GM12878 (cell line): ENCODE measurements around the gene LRRC57. TPM values are rescaled to one million over a fixed set of nuclear protein-coding genes. Genes with fewer than 3 reads are reported as not detected.

Source experiments
- BCL3 ChIP-seq: IDR thresholded peaks from 2 replicates; pipeline ENCODE4 v1.6.1; 2011; ENCODE audit warnings: borderline replicate concordance, low read depth, mild to moderate bottlenecking, moderate library complexity, low read length; ENCODE audit not compliant: insufficient read depth, poor library complexity, severe bottlenecking
- BHLHE40 ChIP-seq, 2 experiments: fragments of 450-650 bp in 1 of 2; IDR thresholded peaks; 2 replicates each; pipeline ENCODE4 v1.6.1; 2011 to 2017; ENCODE audit warnings: low read depth in 2 of 2, borderline replicate concordance in 1 of 2, improper control_type of control experiment in 1 of 2, low read length in 1 of 2, mild to moderate bottlenecking in 1 of 2
- IKZF1 ChIP-seq: fragments of 450-650 bp; conservative IDR thresholded peaks from 2 replicates; pipeline ENCODE4 v1.6.1; 2017; ENCODE audit warnings: antibody characterized with exemption, mild to moderate bottlenecking
- MEF2B ChIP-seq: fragments of 450-650 bp; IDR thresholded peaks from 2 replicates; pipeline ENCODE4 v1.6.1; 2018; ENCODE audit warnings: mild to moderate bottlenecking, moderate library complexity; ENCODE audit not compliant: partially characterized antibody, poor library complexity, severe bottlenecking
- POLR2A ChIP-seq: IDR thresholded peaks from 2 replicates; pipeline ENCODE4 v1.6.1; 2011; ENCODE audit warnings: low read depth, mild to moderate bottlenecking, low read length
- POU2F2 ChIP-seq: IDR thresholded peaks from 3 replicates; pipeline ENCODE4 v1.6.1; 2011; ENCODE audit warnings: low read depth, mild to moderate bottlenecking, low read length, borderline replicate concordance
- TCF3 ChIP-seq: IDR thresholded peaks from 2 replicates; pipeline ENCODE4 v1.6.1; 2012; ENCODE audit warnings: low read depth, mild to moderate bottlenecking, low read length, borderline replicate concordance; ENCODE audit not compliant: insufficient read depth
- ZBTB40 ChIP-seq: fragments of 450-650 bp; IDR thresholded peaks from 2 replicates; pipeline ENCODE4 v1.6.1; 2016; ENCODE audit warnings: mild to moderate bottlenecking, moderate library complexity, borderline replicate concordance
- ZNF687 ChIP-seq: fragments of 450-650 bp; IDR thresholded peaks from 2 replicates; pipeline ENCODE4 v1.6.1; 2017; ENCODE audit warnings: mild to moderate bottlenecking, moderate library complexity
- polyA plus RNA-seq, 11 experiments: library from polyadenylated mRNA; depleted of rRNA in 4 of 11; unstranded in 6 of 11; stranded (reverse) in 5 of 11; fragments of >200 nt; fragmentation: Nextera tagmentation in 4 of 11; fragmentation: Illumina TruSeq in 1 of 11; extraction: Ambion mirVana in 4 of 11; extraction: Trizol in 1 of 11; gene quantifications; 1 replicate in 1 of 11; 2 replicates in 10 of 11; pipeline versions ENCODE4 v1.2.1 to v1.2.3, GENCODE V29; 2011 to 2016; ENCODE audit warnings: inconsistent platforms in 2 of 11, missing spikeins in 2 of 11, low read depth in 1 of 11
- total RNA-seq, 4 experiments: library from RNA; depleted of rRNA in 3 of 4; stranded (reverse); fragments of >200 nt in 3 of 4; fragmentation: Illumina TruSeq in 1 of 4; extraction: Trizol in 1 of 4; gene quantifications; 2 replicates each; pipeline versions ENCODE4 v1.2.1 to v1.2.3, GENCODE V29; 2013 to 2021
- TF ChIP-seq, protein P1 (sequence below): fragments of 450-650 bp; formaldehyde crosslinking; IDR thresholded peaks from 2 replicates; pipeline ENCODE4 v1.4.0; 2020; ENCODE audit warnings: mild to moderate bottlenecking, moderate library complexity
- TF ChIP-seq, protein P2 (sequence below): fragments of 450-650 bp; conservative IDR thresholded peaks from 2 replicates; pipeline ENCODE4 v1.6.1; 2017; ENCODE audit warnings: mild to moderate bottlenecking, moderate library complexity

The LRRC57 gene
- total and polyA plus RNA-seq, 10 of the 15 experiments (the other 5 are each of a cell fraction or from before 2014, with no cell fraction given): 5.2 to 15.7 (median 9.6) TPM

- TF ChIP-seq IKZF1 (peak; percentile 56), BHLHE40 (IDR thresholded peaks at IDR 0.05; ENCODE audit: borderline replicate concordance in 1 of 2, low read depth in 2 of 2, low read length in 1 of 2) (peak; percentile 69 to 95), MEF2B (peak; percentile 61), POU2F2 (peak; percentile 13; the same call in 1 of the 3 replicates), ZNF687 (peak; percentile 94; the same call in 1 of the 2 replicates), ZBTB40 (no peak), TCF3 (no peak), POLR2A (peak; percentile 97), BCL3 (no peak)
- TF ChIP-seq, protein P1, sequence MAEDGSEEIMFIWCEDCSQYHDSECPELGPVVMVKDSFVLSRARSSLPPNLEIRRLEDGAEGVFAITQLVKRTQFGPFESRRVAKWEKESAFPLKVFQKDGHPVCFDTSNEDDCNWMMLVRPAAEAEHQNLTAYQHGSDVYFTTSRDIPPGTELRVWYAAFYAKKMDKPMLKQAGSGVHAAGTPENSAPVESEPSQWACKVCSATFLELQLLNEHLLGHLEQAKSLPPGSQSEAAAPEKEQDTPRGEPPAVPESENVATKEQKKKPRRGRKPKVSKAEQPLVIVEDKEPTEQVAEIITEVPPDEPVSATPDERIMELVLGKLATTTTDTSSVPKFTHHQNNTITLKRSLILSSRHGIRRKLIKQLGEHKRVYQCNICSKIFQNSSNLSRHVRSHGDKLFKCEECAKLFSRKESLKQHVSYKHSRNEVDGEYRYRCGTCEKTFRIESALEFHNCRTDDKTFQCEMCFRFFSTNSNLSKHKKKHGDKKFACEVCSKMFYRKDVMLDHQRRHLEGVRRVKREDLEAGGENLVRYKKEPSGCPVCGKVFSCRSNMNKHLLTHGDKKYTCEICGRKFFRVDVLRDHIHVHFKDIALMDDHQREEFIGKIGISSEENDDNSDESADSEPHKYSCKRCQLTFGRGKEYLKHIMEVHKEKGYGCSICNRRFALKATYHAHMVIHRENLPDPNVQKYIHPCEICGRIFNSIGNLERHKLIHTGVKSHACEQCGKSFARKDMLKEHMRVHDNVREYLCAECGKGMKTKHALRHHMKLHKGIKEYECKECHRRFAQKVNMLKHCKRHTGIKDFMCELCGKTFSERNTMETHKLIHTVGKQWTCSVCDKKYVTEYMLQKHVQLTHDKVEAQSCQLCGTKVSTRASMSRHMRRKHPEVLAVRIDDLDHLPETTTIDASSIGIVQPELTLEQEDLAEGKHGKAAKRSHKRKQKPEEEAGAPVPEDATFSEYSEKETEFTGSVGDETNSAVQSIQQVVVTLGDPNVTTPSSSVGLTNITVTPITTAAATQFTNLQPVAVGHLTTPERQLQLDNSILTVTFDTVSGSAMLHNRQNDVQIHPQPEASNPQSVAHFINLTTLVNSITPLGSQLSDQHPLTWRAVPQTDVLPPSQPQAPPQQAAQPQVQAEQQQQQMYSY (CRISPR knock-in tag): no peak
- TF ChIP-seq, protein P2, sequence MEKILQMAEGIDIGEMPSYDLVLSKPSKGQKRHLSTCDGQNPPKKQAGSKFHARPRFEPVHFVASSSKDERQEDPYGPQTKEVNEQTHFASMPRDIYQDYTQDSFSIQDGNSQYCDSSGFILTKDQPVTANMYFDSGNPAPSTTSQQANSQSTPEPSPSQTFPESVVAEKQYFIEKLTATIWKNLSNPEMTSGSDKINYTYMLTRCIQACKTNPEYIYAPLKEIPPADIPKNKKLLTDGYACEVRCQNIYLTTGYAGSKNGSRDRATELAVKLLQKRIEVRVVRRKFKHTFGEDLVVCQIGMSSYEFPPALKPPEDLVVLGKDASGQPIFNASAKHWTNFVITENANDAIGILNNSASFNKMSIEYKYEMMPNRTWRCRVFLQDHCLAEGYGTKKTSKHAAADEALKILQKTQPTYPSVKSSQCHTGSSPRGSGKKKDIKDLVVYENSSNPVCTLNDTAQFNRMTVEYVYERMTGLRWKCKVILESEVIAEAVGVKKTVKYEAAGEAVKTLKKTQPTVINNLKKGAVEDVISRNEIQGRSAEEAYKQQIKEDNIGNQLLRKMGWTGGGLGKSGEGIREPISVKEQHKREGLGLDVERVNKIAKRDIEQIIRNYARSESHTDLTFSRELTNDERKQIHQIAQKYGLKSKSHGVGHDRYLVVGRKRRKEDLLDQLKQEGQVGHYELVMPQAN: peak; percentile 72
Measured at GRCh38 chr15:42575188-42576039, 26.8 kb upstream of the LRRC57 start, which contains the start of gene STARD9 (continued).
